HCT116 (cell line): ENCODE results near the gene ARHGAP21. TPM values are rescaled to one million over a fixed set of nuclear protein-coding genes. Genes with fewer than 3 reads are reported as not detected.

Experiments
- ATAC-seq: fragments of 200-7000 bp; cut with Tn5 transposase; 2 replicates; pipeline ENCODE4 v1.9.1; 2020; ENCODE audit warnings: mild to moderate bottlenecking, moderate library complexity
- BruUV-seq: library from RNA; stranded (reverse); fragments of 400-500 nt; replicated peaks from 2 replicates; lab custom pipeline; 2021; lab: Mats Ljungman, UMichigan
- CTCF ChIA-PET: fragments of 300-600 bp; sonication (Branson Sonifier 250); formaldehyde crosslinking; loops from one replicate; lab custom pipeline; 2021; ENCODE audit warnings: antibody characterized with exemption; lab: Charles Lee
- POLR2A ChIA-PET: fragments of 300-600, 350-600 bp; sonication (Branson Sonifier 250); formaldehyde crosslinking; loops from one replicate; lab custom pipeline; 2021; ENCODE audit warnings: antibody characterized with exemption; lab: Charles Lee
- RAD21 ChIA-PET, 2 experiments: fragments of 300-600 bp; sonication (Branson Sonifier 250); formaldehyde crosslinking; loops; one replicate each; lab custom pipeline; 2023; ENCODE audit warnings: low total read pairs in 2 of 2; ENCODE audit not compliant: uncharacterized antibody in 2 of 2, unreplicated experiment in 2 of 2, low non-redundant PET in 1 of 2; lab: Charles Lee
- DNase-seq: peaks from one replicate; pipeline ENCODE4 v3.0.0-alpha.2; 2010; ENCODE audit warnings: low read depth, low spot score
- H2AFZ ChIP-seq: fragments of 200-600 bp; shearing (Covaris generic), sonication (generic); 2 replicates; pipeline ENCODE4 v1.6.1; 2017; ENCODE audit warnings: low read depth, mixed run types, mixed read lengths, antibody characterized with exemption, low read length; ENCODE audit not compliant: poor library complexity, severe bottlenecking
- H3K27ac ChIP-seq: 2 replicates; pipeline ENCODE4 v1.5.1; 2012; ENCODE audit warnings: low read depth, low read length
- H3K27me3 ChIP-seq: fragments of 200-600 bp; sonication (generic); 2 replicates; pipeline ENCODE4 v1.6.1; 2016; ENCODE audit warnings: mixed run types, low read length, mixed read lengths; ENCODE audit not compliant: insufficient read depth
- H3K36me3 ChIP-seq, 2 experiments: fragments of 200-500 bp in 1 of 2; fragments of 200-600 bp in 1 of 2; sonication (Bioruptor generic) in 1 of 2; sonication (generic) in 1 of 2; 2 replicates each; pipeline versions ENCODE4 v1.5.1 to v1.6.1; 2014 to 2016; ENCODE audit warnings: low read length in 2 of 2, inconsistent platforms in 1 of 2, mixed read lengths in 1 of 2, mixed run types in 1 of 2; ENCODE audit not compliant: insufficient read depth in 2 of 2, control insufficient read depth in 1 of 2
- H3K4me1 ChIP-seq, 2 experiments: fragments of 200-600 bp in 1 of 2; sonication (generic) in 1 of 2; 2 replicates each; pipeline versions ENCODE4 v1.5.1 to v1.6.1; 2012 to 2017; ENCODE audit warnings: low read length in 2 of 2, inconsistent platforms in 1 of 2, mild to moderate bottlenecking in 1 of 2, mixed read lengths in 1 of 2, mixed run types in 1 of 2, moderate library complexity in 1 of 2; ENCODE audit not compliant: insufficient read depth in 2 of 2, control insufficient read depth in 1 of 2
- H3K4me2 ChIP-seq: fragments of 200-600 bp; sonication (generic); 2 replicates; pipeline ENCODE4 v1.6.1; 2017; ENCODE audit warnings: mixed run types, low read length, mixed read lengths
- H3K4me3 ChIP-seq, 2 experiments: fragments of 200-600 bp in 1 of 2; sonication (generic) in 1 of 2; replicated peaks in 1 of 2; 2 replicates each; pipeline ENCODE4 v1.5.1; 2011 to 2016; ENCODE audit warnings: low read length in 2 of 2, control low read depth in 1 of 2, low read depth in 1 of 2, mild to moderate bottlenecking in 1 of 2, mixed read lengths in 1 of 2, mixed run types in 1 of 2
- H3K79me2 ChIP-seq: fragments of 200-600 bp; sonication (generic); 2 replicates; pipeline ENCODE4 v1.6.1; 2017; ENCODE audit warnings: mild to moderate bottlenecking, mixed run types, low read length, moderate library complexity, mixed read lengths; ENCODE audit not compliant: insufficient read depth
- H3K9ac ChIP-seq: fragments of 200-600 bp; sonication (generic); 2 replicates; pipeline ENCODE4 v1.6.1; 2016; ENCODE audit warnings: low read length, mixed read lengths
- H3K9me2 ChIP-seq: fragments of 200-600 bp; sonication (generic), shearing (Covaris generic); 2 replicates; pipeline ENCODE4 v1.6.1; 2017; ENCODE audit warnings: mixed run types, mild to moderate bottlenecking, moderate library complexity; ENCODE audit not compliant: insufficient read depth
- H3K9me3 ChIP-seq, 2 experiments: fragments of 200-500 bp in 1 of 2; fragments of 200-600 bp in 1 of 2; sonication (Bioruptor generic) in 1 of 2; sonication (generic) in 1 of 2; 2 replicates each; pipeline ENCODE4 v1.6.1; 2014 to 2017; ENCODE audit warnings: low read length in 2 of 2, mixed read lengths in 2 of 2, inconsistent platforms in 1 of 2, low read depth in 1 of 2, mild to moderate bottlenecking in 1 of 2, mixed run types in 1 of 2, moderate library complexity in 1 of 2; ENCODE audit not compliant: control insufficient read depth in 1 of 2, insufficient read depth in 1 of 2
- H4K20me1 ChIP-seq: fragments of 200-600 bp; sonication (generic), shearing (Covaris generic); 2 replicates; pipeline ENCODE4 v1.6.1; 2017; ENCODE audit warnings: mixed run types, mild to moderate bottlenecking, moderate library complexity; ENCODE audit not compliant: insufficient read depth
- CEBPB ChIP-seq: IDR thresholded peaks from 2 replicates; pipeline ENCODE4 v1.6.1; 2012; ENCODE audit warnings: low read depth
- EGR1 ChIP-seq: IDR thresholded peaks from 2 replicates; pipeline ENCODE4 v1.6.1; 2012; ENCODE audit warnings: low read depth
- ELF1 ChIP-seq: IDR thresholded peaks from 2 replicates; pipeline ENCODE4 v1.6.1; 2012; ENCODE audit warnings: low read depth, borderline replicate concordance
- EZH2 ChIP-seq: fragments of 200-600 bp; sonication (generic); IDR thresholded peaks from 2 replicates; pipeline ENCODE4 v1.6.1; 2017; ENCODE audit warnings: antibody characterized with exemption, mixed run types
- EZH2phosphoT487 ChIP-seq: fragments of 200-600 bp; IDR thresholded peaks from 2 replicates; pipeline ENCODE4 v1.6.1; 2018; ENCODE audit warnings: antibody characterized with exemption, borderline replicate concordance
- FOSL1 ChIP-seq: IDR thresholded peaks from 2 replicates; pipeline ENCODE4 v1.6.1; 2012; ENCODE audit warnings: low read depth
- JUND ChIP-seq: IDR thresholded peaks from 2 replicates; pipeline ENCODE4 v1.6.1; 2012
- POLR2AphosphoS5 ChIP-seq: IDR thresholded peaks from 2 replicates; pipeline ENCODE4 v1.6.1; 2011; ENCODE audit warnings: mild to moderate bottlenecking, low read depth, low read length, moderate library complexity
- RAD21 ChIP-seq: IDR thresholded peaks from 2 replicates; pipeline ENCODE4 v1.6.1; 2012; ENCODE audit warnings: low read depth, mild to moderate bottlenecking
- SP1 ChIP-seq: IDR thresholded peaks from 2 replicates; pipeline ENCODE4 v1.6.1; 2012; ENCODE audit warnings: low read depth
- TCF7L2 ChIP-seq: IDR thresholded peaks from 2 replicates; pipeline ENCODE4 v1.7.0; 2011; ENCODE audit warnings: borderline replicate concordance, inconsistent platforms; ENCODE audit not compliant: insufficient read depth, insufficient read length; ENCODE audit errors: extremely low read depth
- ZFX ChIP-seq: fragments of 450-650 bp; IDR thresholded peaks from 2 replicates; pipeline ENCODE4 v1.6.1; 2017
- intact Hi-C: fragments of 100-400 bp; cut with micrococcal nuclease; formaldehyde crosslinking; loops from 2 replicates; pipeline ENCODE4 v1.10.0; 2022
- total RNA-seq: library from RNA; stranded (reverse); gene quantifications from one replicate; pipeline ENCODE4 v1.2.1, GENCODE V29; 2021; ENCODE audit not compliant: unreplicated experiment
- TF ChIP-seq, protein P1 (sequence below): IDR thresholded peaks from 2 replicates; pipeline ENCODE4 v1.6.1; 2012; ENCODE audit warnings: low read depth
- TF ChIP-seq, protein P2 (sequence below), 3 experiments: fragments of 200-600 bp in 1 of 3; sonication (generic) in 1 of 3; IDR thresholded peaks in 2 of 3; conservative IDR thresholded peaks in 1 of 3; 2 replicates each; pipeline ENCODE4 v1.5.1; 2012 to 2017; ENCODE audit warnings: low read depth in 2 of 3, low read length in 2 of 3, antibody characterized with exemption in 1 of 3, borderline replicate concordance in 1 of 3, control low read depth in 1 of 3, mild to moderate bottlenecking in 1 of 3, mixed read lengths in 1 of 3, mixed run types in 1 of 3, moderate library complexity in 1 of 3; ENCODE audit not compliant: insufficient read depth in 1 of 3

The ARHGAP21 gene
- total RNA-seq, 1 experiment from 2014 or later: 47.7 TPM

DNA sequence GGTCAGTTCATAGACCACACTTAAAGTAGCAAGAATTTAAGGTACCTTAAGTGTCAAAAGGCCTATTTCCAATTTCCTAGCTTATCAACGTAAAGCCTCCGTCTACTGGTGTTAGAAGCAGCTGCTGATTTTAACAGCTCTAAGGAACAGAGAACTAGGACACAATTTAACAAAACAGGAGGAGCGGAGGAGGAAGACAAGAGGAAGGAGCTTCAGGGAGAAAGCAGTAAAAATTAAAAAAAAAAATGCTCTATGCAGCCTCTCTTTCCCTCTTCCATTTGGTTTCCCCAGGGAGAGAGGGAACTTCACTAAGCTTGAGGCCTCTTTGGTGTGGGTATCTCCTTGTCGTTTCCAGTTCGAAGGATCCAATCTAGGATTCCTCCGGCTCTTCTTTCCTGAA, 22.7 kb downstream of the ARHGAP21 start:
- no peak overlapping the region for H2AFZ ChIP-seq
- H3K4me1 ChIP-seq: peaks cover 12 to 13% of the 10 kb centered on the region in 2 experiments
- no peaks in the 10 kb centered on the region for H3K9me3 ChIP-seq
- BruUV-seq: no TSS peak
- CTCF ChIA-PET: interaction anchor here (1.1 kb wide), 1 partner anchor 57 kb away, joined by 3 read pairs; no protein-coding TSS in a partner anchor
- ATAC-seq: no peak
- no peaks in the 10 kb centered on the region for H3K27me3 ChIP-seq
- H3K9ac ChIP-seq: no peak overlapping the region
- H3K4me2 ChIP-seq: no peak overlapping the region
- no peak for DNase-seq
- H3K4me3 ChIP-seq: no peak overlapping the region
- intact Hi-C loops: no loop called here
- no peaks in the 10 kb centered on the region; the same call in 1 of the 2 replicates for H4K20me1 ChIP-seq
- no peak overlapping the region for H3K27ac ChIP-seq
- no peaks in the 10 kb centered on the region for H3K9me2 ChIP-seq
- no peaks in the 10 kb centered on the region for H3K36me3 ChIP-seq
- POLR2A ChIA-PET: no interaction called here
- TF ChIP-seq SP1: no peak
- no peak for TF ChIP-seq EGR1
- no peak for TF ChIP-seq CEBPB
- no peak for TF ChIP-seq EZH2phosphoT487
- no peak for TF ChIP-seq EZH2
- TF ChIP-seq FOSL1: no peak
- TF ChIP-seq TCF7L2: no peak
- no peak for TF ChIP-seq POLR2AphosphoS5
- TF ChIP-seq, protein P1, sequence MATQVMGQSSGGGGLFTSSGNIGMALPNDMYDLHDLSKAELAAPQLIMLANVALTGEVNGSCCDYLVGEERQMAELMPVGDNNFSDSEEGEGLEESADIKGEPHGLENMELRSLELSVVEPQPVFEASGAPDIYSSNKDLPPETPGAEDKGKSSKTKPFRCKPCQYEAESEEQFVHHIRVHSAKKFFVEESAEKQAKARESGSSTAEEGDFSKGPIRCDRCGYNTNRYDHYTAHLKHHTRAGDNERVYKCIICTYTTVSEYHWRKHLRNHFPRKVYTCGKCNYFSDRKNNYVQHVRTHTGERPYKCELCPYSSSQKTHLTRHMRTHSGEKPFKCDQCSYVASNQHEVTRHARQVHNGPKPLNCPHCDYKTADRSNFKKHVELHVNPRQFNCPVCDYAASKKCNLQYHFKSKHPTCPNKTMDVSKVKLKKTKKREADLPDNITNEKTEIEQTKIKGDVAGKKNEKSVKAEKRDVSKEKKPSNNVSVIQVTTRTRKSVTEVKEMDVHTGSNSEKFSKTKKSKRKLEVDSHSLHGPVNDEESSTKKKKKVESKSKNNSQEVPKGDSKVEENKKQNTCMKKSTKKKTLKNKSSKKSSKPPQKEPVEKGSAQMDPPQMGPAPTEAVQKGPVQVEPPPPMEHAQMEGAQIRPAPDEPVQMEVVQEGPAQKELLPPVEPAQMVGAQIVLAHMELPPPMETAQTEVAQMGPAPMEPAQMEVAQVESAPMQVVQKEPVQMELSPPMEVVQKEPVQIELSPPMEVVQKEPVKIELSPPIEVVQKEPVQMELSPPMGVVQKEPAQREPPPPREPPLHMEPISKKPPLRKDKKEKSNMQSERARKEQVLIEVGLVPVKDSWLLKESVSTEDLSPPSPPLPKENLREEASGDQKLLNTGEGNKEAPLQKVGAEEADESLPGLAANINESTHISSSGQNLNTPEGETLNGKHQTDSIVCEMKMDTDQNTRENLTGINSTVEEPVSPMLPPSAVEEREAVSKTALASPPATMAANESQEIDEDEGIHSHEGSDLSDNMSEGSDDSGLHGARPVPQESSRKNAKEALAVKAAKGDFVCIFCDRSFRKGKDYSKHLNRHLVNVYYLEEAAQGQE: no peak
- no peak for TF ChIP-seq RAD21
- TF ChIP-seq ZFX: no peak
- no peak for TF ChIP-seq ELF1
- no peak for TF ChIP-seq JUND
- TF ChIP-seq, protein P2, sequence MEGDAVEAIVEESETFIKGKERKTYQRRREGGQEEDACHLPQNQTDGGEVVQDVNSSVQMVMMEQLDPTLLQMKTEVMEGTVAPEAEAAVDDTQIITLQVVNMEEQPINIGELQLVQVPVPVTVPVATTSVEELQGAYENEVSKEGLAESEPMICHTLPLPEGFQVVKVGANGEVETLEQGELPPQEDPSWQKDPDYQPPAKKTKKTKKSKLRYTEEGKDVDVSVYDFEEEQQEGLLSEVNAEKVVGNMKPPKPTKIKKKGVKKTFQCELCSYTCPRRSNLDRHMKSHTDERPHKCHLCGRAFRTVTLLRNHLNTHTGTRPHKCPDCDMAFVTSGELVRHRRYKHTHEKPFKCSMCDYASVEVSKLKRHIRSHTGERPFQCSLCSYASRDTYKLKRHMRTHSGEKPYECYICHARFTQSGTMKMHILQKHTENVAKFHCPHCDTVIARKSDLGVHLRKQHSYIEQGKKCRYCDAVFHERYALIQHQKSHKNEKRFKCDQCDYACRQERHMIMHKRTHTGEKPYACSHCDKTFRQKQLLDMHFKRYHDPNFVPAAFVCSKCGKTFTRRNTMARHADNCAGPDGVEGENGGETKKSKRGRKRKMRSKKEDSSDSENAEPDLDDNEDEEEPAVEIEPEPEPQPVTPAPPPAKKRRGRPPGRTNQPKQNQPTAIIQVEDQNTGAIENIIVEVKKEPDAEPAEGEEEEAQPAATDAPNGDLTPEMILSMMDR (IDR thresholded peaks at IDR 0.05 in 2 of 3, conservative IDR thresholded peaks at IDR 0.05 in 1 of 3; ENCODE audit: borderline replicate concordance in 1 of 3, insufficient read depth in 1 of 3, low read depth in 2 of 3, low read length in 2 of 3): no peak
- peaks cover 63% of the 10 kb centered on the region for H3K79me2 ChIP-seq
- RAD21 ChIA-PET: no interaction called here
